Measurements from ENCODE around the gene XIRP1. TPM values are rescaled to one million over a fixed set of nuclear protein-coding genes. Genes with fewer than 3 reads are reported as not detected.

Gene XIRP1
- total and polyA plus RNA-seq, 2 experiments from 2014 or later, result not detected

DNA sequence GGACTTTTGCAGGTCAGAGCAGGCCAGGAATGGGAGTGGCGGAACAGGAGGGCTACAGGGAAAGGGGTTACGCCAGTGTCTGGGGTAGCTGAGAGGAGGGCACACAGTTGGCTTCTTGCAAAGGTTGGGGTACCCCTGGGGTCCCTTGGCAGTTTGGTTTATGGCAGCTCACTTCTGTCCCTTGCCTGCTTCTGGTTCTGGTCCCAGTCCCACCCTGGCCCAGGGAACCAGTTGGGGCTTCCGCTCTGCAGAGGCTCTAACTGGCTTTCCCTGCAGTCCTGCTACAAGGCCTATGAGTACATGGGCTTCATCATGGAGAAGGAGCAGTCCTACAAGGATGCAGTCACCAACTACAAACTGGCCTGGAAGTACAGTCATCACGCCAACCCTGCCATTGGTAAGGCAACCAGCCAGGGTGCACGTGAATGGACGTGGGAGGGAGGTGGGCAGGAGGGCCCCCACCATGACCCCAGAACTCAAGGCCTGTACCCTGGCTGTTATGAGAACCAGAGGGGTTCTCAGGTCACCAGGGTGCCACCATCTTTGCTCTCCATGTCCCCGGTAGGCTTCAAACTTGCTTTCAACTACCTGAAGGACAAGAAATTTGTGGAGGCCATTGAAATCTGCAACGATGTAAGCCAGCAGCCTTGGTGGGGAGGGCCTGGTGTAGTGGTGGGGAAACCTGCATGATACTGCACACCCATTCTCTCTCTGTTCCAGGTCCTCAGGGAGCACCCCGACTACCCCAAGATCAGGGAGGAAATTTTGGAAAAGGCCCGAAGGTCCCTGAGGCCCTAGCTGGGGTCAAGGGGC is 54.2 kb downstream of the XIRP1 start:
- Histone ChIP-seq H3K9me2 (ENCODE audit: insufficient read depth) (no peaks in the 10 kb centered on the region), H3K4me2 (no peak overlapping the region), H3K36me3 (ENCODE audit: insufficient read depth) (peaks cover 5% of the 10 kb centered on the region; the same call in 1 of the 2 replicates), H3K79me2 (replicated peaks; ENCODE audit: insufficient read depth) (no peaks in the 10 kb centered on the region), H3K4me3 (no peak overlapping the region), H3K4me1 (ENCODE audit: insufficient read depth) (no peaks in the 10 kb centered on the region), H3F3A (replicated peaks; ENCODE audit: low read depth) (no peaks in the 10 kb centered on the region), H3K27me3 (ENCODE audit: insufficient read depth) (no peaks in the 10 kb centered on the region), H2AFZ (no peak overlapping the region), H4K20me1 (replicated peaks; ENCODE audit: insufficient read depth) (no peaks in the 10 kb centered on the region; the same call in 1 of the 2 replicates), H3K27ac (ENCODE audit: low read depth) (no peak overlapping the region)
- H3K27me3 Mint-ChIP-seq (ENCODE audit: insufficient read depth, low read depth, poor library complexity), result peaks cover 4% of the 10 kb centered on the region
- peaks cover 8% of the 10 kb centered on the region for H3K36me3 Mint-ChIP-seq (ENCODE audit: low read depth)
- DNase-seq (ENCODE audit: low spot score) (no peak), ATAC-seq (no peak)
- no peak overlapping the region for H3K4me3 Mint-ChIP-seq
- H3K9me3 Mint-ChIP-seq, result no peaks in the 10 kb centered on the region
- H3K27ac Mint-ChIP-seq, result no peak overlapping the region
- TF ChIP-seq, protein P1, sequence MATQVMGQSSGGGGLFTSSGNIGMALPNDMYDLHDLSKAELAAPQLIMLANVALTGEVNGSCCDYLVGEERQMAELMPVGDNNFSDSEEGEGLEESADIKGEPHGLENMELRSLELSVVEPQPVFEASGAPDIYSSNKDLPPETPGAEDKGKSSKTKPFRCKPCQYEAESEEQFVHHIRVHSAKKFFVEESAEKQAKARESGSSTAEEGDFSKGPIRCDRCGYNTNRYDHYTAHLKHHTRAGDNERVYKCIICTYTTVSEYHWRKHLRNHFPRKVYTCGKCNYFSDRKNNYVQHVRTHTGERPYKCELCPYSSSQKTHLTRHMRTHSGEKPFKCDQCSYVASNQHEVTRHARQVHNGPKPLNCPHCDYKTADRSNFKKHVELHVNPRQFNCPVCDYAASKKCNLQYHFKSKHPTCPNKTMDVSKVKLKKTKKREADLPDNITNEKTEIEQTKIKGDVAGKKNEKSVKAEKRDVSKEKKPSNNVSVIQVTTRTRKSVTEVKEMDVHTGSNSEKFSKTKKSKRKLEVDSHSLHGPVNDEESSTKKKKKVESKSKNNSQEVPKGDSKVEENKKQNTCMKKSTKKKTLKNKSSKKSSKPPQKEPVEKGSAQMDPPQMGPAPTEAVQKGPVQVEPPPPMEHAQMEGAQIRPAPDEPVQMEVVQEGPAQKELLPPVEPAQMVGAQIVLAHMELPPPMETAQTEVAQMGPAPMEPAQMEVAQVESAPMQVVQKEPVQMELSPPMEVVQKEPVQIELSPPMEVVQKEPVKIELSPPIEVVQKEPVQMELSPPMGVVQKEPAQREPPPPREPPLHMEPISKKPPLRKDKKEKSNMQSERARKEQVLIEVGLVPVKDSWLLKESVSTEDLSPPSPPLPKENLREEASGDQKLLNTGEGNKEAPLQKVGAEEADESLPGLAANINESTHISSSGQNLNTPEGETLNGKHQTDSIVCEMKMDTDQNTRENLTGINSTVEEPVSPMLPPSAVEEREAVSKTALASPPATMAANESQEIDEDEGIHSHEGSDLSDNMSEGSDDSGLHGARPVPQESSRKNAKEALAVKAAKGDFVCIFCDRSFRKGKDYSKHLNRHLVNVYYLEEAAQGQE (IDR thresholded peaks at IDR 0.05; ENCODE audit: unreplicated experiment), result no peak
- TF ChIP-seq, protein P2, sequence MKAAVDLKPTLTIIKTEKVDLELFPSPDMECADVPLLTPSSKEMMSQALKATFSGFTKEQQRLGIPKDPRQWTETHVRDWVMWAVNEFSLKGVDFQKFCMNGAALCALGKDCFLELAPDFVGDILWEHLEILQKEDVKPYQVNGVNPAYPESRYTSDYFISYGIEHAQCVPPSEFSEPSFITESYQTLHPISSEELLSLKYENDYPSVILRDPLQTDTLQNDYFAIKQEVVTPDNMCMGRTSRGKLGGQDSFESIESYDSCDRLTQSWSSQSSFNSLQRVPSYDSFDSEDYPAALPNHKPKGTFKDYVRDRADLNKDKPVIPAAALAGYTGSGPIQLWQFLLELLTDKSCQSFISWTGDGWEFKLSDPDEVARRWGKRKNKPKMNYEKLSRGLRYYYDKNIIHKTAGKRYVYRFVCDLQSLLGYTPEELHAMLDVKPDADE (IDR thresholded peaks at IDR 0.05), result no peak
- TF ChIP-seq ZNF114 (CRISPR knock-in tag; IDR thresholded peaks at IDR 0.05), result no peak
- no peak for TF ChIP-seq STAT1 (IDR thresholded peaks at IDR 0.05; ENCODE audit: unreplicated experiment)
- TF ChIP-seq ZNF331 (CRISPR knock-in tag; IDR thresholded peaks at IDR 0.05; ENCODE audit: low read depth), result no peak
- no peak for TF ChIP-seq NANOG (IDR thresholded peaks at IDR 0.05; ENCODE audit: borderline replicate concordance)
- no peak for TF ChIP-seq POLR2AphosphoS5 (IDR thresholded peaks at IDR 0.05; ENCODE audit: low read depth)
- TF ChIP-seq, protein P3, sequence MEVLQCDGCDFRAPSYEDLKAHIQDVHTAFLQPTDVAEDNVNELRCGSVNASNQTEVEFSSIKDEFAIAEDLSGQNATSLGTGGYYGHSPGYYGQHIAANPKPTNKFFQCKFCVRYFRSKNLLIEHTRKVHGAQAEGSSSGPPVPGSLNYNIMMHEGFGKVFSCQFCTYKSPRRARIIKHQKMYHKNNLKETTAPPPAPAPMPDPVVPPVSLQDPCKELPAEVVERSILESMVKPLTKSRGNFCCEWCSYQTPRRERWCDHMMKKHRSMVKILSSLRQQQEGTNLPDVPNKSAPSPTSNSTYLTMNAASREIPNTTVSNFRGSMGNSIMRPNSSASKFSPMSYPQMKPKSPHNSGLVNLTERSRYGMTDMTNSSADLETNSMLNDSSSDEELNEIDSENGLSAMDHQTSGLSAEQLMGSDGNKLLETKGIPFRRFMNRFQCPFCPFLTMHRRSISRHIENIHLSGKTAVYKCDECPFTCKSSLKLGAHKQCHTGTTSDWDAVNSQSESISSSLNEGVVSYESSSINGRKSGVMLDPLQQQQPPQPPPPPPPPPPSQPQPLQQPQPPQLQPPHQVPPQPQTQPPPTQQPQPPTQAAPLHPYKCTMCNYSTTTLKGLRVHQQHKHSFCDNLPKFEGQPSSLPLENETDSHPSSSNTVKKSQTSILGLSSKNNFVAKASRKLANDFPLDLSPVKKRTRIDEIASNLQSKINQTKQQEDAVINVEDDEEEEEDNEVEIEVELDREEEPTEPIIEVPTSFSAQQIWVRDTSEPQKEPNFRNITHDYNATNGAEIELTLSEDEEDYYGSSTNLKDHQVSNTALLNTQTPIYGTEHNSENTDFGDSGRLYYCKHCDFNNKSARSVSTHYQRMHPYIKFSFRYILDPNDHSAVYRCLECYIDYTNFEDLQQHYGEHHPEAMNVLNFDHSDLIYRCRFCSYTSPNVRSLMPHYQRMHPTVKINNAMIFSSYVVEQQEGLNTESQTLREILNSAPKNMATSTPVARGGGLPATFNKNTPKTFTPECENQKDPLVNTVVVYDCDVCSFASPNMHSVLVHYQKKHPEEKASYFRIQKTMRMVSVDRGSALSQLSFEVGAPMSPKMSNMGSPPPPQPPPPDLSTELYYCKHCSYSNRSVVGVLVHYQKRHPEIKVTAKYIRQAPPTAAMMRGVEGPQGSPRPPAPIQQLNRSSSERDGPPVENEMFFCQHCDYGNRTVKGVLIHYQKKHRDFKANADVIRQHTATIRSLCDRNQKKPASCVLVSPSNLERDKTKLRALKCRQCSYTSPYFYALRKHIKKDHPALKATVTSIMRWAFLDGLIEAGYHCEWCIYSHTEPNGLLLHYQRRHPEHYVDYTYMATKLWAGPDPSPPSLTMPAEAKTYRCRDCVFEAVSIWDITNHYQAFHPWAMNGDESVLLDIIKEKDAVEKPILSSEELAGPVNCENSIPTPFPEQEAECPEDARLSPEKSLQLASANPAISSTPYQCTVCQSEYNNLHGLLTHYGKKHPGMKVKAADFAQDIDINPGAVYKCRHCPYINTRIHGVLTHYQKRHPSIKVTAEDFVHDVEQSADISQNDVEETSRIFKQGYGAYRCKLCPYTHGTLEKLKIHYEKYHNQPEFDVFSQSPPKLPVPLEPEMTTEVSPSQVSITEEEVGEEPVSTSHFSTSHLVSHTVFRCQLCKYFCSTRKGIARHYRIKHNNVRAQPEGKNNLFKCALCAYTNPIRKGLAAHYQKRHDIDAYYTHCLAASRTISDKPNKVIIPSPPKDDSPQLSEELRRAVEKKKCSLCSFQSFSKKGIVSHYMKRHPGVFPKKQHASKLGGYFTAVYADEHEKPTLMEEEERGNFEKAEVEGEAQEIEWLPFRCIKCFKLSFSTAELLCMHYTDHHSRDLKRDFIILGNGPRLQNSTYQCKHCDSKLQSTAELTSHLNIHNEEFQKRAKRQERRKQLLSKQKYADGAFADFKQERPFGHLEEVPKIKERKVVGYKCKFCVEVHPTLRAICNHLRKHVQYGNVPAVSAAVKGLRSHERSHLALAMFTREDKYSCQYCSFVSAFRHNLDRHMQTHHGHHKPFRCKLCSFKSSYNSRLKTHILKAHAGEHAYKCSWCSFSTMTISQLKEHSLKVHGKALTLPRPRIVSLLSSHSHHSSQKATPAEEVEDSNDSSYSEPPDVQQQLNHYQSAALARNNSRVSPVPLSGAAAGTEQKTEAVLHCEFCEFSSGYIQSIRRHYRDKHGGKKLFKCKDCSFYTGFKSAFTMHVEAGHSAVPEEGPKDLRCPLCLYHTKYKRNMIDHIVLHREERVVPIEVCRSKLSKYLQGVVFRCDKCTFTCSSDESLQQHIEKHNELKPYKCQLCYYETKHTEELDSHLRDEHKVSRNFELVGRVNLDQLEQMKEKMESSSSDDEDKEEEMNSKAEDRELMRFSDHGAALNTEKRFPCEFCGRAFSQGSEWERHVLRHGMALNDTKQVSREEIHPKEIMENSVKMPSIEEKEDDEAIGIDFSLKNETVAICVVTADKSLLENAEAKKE (CRISPR knock-in tag; IDR thresholded peaks at IDR 0.05), result no peak
- no peak for TF ChIP-seq CREB1 (CRISPR knock-in tag; IDR thresholded peaks at IDR 0.05; ENCODE audit: low read depth)
- TF ChIP-seq, protein P4, sequence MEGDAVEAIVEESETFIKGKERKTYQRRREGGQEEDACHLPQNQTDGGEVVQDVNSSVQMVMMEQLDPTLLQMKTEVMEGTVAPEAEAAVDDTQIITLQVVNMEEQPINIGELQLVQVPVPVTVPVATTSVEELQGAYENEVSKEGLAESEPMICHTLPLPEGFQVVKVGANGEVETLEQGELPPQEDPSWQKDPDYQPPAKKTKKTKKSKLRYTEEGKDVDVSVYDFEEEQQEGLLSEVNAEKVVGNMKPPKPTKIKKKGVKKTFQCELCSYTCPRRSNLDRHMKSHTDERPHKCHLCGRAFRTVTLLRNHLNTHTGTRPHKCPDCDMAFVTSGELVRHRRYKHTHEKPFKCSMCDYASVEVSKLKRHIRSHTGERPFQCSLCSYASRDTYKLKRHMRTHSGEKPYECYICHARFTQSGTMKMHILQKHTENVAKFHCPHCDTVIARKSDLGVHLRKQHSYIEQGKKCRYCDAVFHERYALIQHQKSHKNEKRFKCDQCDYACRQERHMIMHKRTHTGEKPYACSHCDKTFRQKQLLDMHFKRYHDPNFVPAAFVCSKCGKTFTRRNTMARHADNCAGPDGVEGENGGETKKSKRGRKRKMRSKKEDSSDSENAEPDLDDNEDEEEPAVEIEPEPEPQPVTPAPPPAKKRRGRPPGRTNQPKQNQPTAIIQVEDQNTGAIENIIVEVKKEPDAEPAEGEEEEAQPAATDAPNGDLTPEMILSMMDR (conservative IDR thresholded peaks at IDR 0.05; ENCODE audit: low read depth in 2 of 2), result no peak
- no peak for TF ChIP-seq JUNB (IDR thresholded peaks at IDR 0.05; ENCODE audit: unreplicated experiment)
- TF ChIP-seq EZH2 (IDR thresholded peaks at IDR 0.05; ENCODE audit: low read depth, unreplicated experiment), result no peak
- TF ChIP-seq EZH2phosphoT487 (IDR thresholded peaks at IDR 0.05; ENCODE audit: unreplicated experiment), result no peak
- H3K4me1 Mint-ChIP-seq, result peaks cover 4% of the 10 kb centered on the region; the same call in 2 of the 3 replicates

Measured in GM23338 (cell line).